B cell (primary cell): ENCODE results near the gene BTF3L4. TPM values are rescaled to one million over a fixed set of nuclear protein-coding genes. Genes with fewer than 3 reads are reported as not detected.

Source experiments
- ATAC-seq: fragments of 200-7000 bp; cut with Tn5 transposase; one replicate; pipeline ENCODE4 v1.10.0; 2021; ENCODE audit warnings: low read depth, mild to moderate bottlenecking, moderate number of reproducible peaks, moderate library complexity
- CTCF ChIA-PET: fragments of 350-600 bp; sonication (Branson Sonifier 250); formaldehyde crosslinking; loops from one replicate; lab custom pipeline; 2021; ENCODE audit warnings: antibody characterized with exemption, inconsistent platforms; lab: Charles Lee
- POLR2A ChIA-PET: fragments of 350-600 bp; sonication (Branson Sonifier 250); formaldehyde crosslinking; loops from one replicate; lab custom pipeline; 2021; ENCODE audit warnings: antibody characterized with exemption; lab: Charles Lee
- DNase-seq: peaks from one replicate; pipeline ENCODE4 v3.0.0; 2013
- H2AFZ ChIP-seq: 2 replicates; pipeline ENCODE4 v1.6.1; 2012; ENCODE audit warnings: mild to moderate bottlenecking, low read depth, low read length; ENCODE audit not compliant: insufficient read depth, poor library complexity, severe bottlenecking
- H3K27ac ChIP-seq, 2 donors: 1 replicate in 1 of 2; 2 replicates in 1 of 2; pipeline ENCODE4 v1.5.1; 2012 to 2013; ENCODE audit warnings: low read length in 2 of 2, mild to moderate bottlenecking in 2 of 2, moderate library complexity in 1 of 2
- H3K27me3 ChIP-seq, 4 experiments: fragments of 200-600 bp in 1 of 4; sonication (generic) in 1 of 4; replicated peaks in 1 of 4; 1 replicate in 2 of 4; 2 replicates in 2 of 4; pipeline versions ENCODE4 v1.6.1 to v1.7.0; 2013 to 2016; ENCODE audit warnings: low read length in 3 of 4, mild to moderate bottlenecking in 2 of 4, mixed read lengths in 1 of 4, moderate library complexity in 1 of 4; ENCODE audit not compliant: insufficient read depth in 4 of 4, control insufficient read depth in 3 of 4; ENCODE audit errors: control extremely low read depth in 1 of 4
- H3K36me3 ChIP-seq, 2 experiments: replicated peaks in 1 of 2; 1 replicate in 1 of 2; 2 replicates in 1 of 2; pipeline versions ENCODE4 v1.6.1 to v1.7.1; 2013; ENCODE audit warnings: low read length in 1 of 2; ENCODE audit not compliant: insufficient read depth in 2 of 2, control insufficient read depth in 1 of 2; ENCODE audit errors: control extremely low read depth in 1 of 2, extremely low read depth in 1 of 2
- H3K4me1 ChIP-seq, 2 donors: fragments of 200-600 bp in 1 of 2; sonication (generic) in 1 of 2; 1 replicate in 1 of 2; 2 replicates in 1 of 2; pipeline versions ENCODE4 v1.5.1 to v1.6.1; 2013 to 2017; ENCODE audit warnings: low read length in 2 of 2; ENCODE audit not compliant: control insufficient read depth in 2 of 2, insufficient read depth in 2 of 2
- H3K4me2 ChIP-seq: replicated peaks from 2 replicates; pipeline ENCODE3; 2012; ENCODE audit warnings: mild to moderate bottlenecking, low read depth, low read length; ENCODE audit not compliant: poor library complexity, severe bottlenecking
- H3K4me3 ChIP-seq, 5 experiments: fragments of 200-600 bp in 1 of 5; sonication (generic) in 1 of 5; 1 replicate in 3 of 5; 2 replicates in 2 of 5; pipeline versions ENCODE4 v1.5.1 to v1.7.0; 2011 to 2016; ENCODE audit warnings: low read length in 4 of 5, mild to moderate bottlenecking in 4 of 5, low read depth in 2 of 5, control low read depth in 1 of 5, moderate library complexity in 1 of 5; ENCODE audit not compliant: insufficient read depth in 1 of 5; ENCODE audit errors: control extremely low read depth in 1 of 5, extremely low read depth in 1 of 5
- H3K79me2 ChIP-seq: fragments of 200-600 bp; sonication (generic); one replicate; pipeline ENCODE4 v1.6.0; 2016; ENCODE audit warnings: low read length; ENCODE audit not compliant: control insufficient read depth, insufficient read depth
- H3K9ac ChIP-seq: fragments of 200-600 bp; sonication (generic); 2 replicates; pipeline ENCODE4 v1.6.1; 2017; ENCODE audit warnings: mild to moderate bottlenecking, low read length, moderate library complexity
- H3K9me3 ChIP-seq, 3 donors: one replicate each; pipeline versions ENCODE4 v1.6.1 to v1.7.1; 2013; ENCODE audit warnings: low read length in 2 of 3; ENCODE audit not compliant: control insufficient read depth in 2 of 3, insufficient read depth in 1 of 3; ENCODE audit errors: control extremely low read depth in 1 of 3
- H4K20me1 ChIP-seq: 2 replicates; pipeline ENCODE4 v1.6.0; 2012; ENCODE audit warnings: mild to moderate bottlenecking, low read length; ENCODE audit not compliant: insufficient read depth, control insufficient read depth, poor library complexity, severe bottlenecking
- H3K27ac Mint-ChIP-seq: one replicate; pipeline ENCODE4 v1.8.0; 2021; ENCODE audit warnings: mixed read lengths
- H3K27me3 Mint-ChIP-seq: one replicate; pipeline ENCODE4 v1.8.0; 2021; ENCODE audit warnings: mixed read lengths
- H3K4me1 Mint-ChIP-seq: one replicate; pipeline ENCODE4 v1.8.0; 2021; ENCODE audit warnings: mixed read lengths
- H3K4me3 Mint-ChIP-seq: one replicate; pipeline ENCODE4 v1.8.0; 2021; ENCODE audit warnings: mixed read lengths
- H3K9me3 Mint-ChIP-seq: one replicate; pipeline ENCODE4 v1.8.0; 2022; ENCODE audit warnings: mixed read lengths; ENCODE audit not compliant: insufficient read depth
- CTCF ChIP-seq: fragments of 200-600 bp; IDR thresholded peaks from one replicate; pipeline ENCODE4 v1.8.0; 2022; ENCODE audit warnings: antibody characterized with exemption, mild to moderate bottlenecking
- EZH2 ChIP-seq: IDR thresholded peaks from 2 replicates; pipeline ENCODE4 v1.6.1; 2012; ENCODE audit warnings: borderline replicate concordance, low read depth, mild to moderate bottlenecking, moderate library complexity, low read length; ENCODE audit not compliant: insufficient read depth, poor library complexity, severe bottlenecking
- WGBS: methylation state at CpG from one replicate; pipeline ENCODE4 v1.1.5; 2013; ENCODE audit warnings: missing lambda C conversion rate; ENCODE audit not compliant: insufficient coverage; 5-methylcytosine and 5-hydroxymethylcytosine counted together
- intact Hi-C: fragments of 100-400 bp; cut with micrococcal nuclease; formaldehyde crosslinking; loops from one replicate; pipeline ENCODE4 v1.10.0; 2022
- polyA plus RNA-seq: library from polyadenylated mRNA; depleted of rRNA; stranded (reverse); fragments of >200 nt; gene quantifications from 2 replicates; pipeline ENCODE4 v1.2.3, GENCODE V29; 2012
- total RNA-seq, 2 donors: library from RNA; stranded (reverse); fragments of 120-200 nt in 1 of 2; gene quantifications; 1 replicate in 1 of 2; 2 replicates in 1 of 2; pipeline versions ENCODE4 v1.2.3 to v1.2.4, GENCODE V29; 2013 to 2022

BTF3L4 gene
- total and polyA plus RNA-seq, 2 donors (not counting 1 experiment from before 2014, with no cell fraction given), result 16.0 to 32.7 TPM

GRCh38 chr1:52037402-52037814, 18.7 kb upstream of the BTF3L4 start:
- intact Hi-C loops, result no loop called here
- ATAC-seq, result no peak
- no peaks in the 10 kb centered on the region for H3K27me3 ChIP-seq
- no peak overlapping the region for H3K4me2 ChIP-seq
- H3K27ac ChIP-seq, result no peak overlapping the region
- DNase-seq, result no peak
- no peaks in the 10 kb centered on the region for H3K9me3 Mint-ChIP-seq
- CTCF ChIA-PET, result interaction anchor here (0.6 to 1.0 kb wide), 2 partner anchors 16 to 143 kb away, joined by 3 read pairs; no protein-coding TSS in a partner anchor
- H3K4me3 Mint-ChIP-seq, result no peak overlapping the region
- POLR2A ChIA-PET, result no interaction called here
- no peak overlapping the region for H3K4me3 ChIP-seq
- no peak overlapping the region for H3K9ac ChIP-seq
- TF ChIP-seq EZH2 (no peak), CTCF (no peak)
- peaks cover 15% of the 10 kb centered on the region for H3K4me1 Mint-ChIP-seq
- H3K27ac Mint-ChIP-seq, result no peak overlapping the region
- no peak overlapping the region for H2AFZ ChIP-seq
- H3K36me3 ChIP-seq, result peaks cover 5 to 17% of the 10 kb centered on the region in 2 experiments
- peaks cover 4 to 12% of the 10 kb centered on the region in 2 donors for H3K4me1 ChIP-seq
- 96% methylated on average over 4 of the region's 5 CpGs for WGBS
- H4K20me1 ChIP-seq, result peaks cover 7% of the 10 kb centered on the region
- no peaks in the 10 kb centered on the region for H3K9me3 ChIP-seq
- H3K27me3 Mint-ChIP-seq, result no peaks in the 10 kb centered on the region
- H3K79me2 ChIP-seq, result peaks cover 11% of the 10 kb centered on the region

- Histone ChIP-seq H3K27ac (no peak overlapping the region), H4K20me1 (peaks cover 2% of the 10 kb centered on the region), H3K36me3 (peaks cover 5 to 17% of the 10 kb centered on the region in 2 experiments), H3K9ac (no peak overlapping the region), H2AFZ (no peak overlapping the region), H3K4me3 (no peak overlapping the region), H3K9me3 (no peaks in the 10 kb centered on the region), H3K79me2 (peaks cover 6% of the 10 kb centered on the region), H3K27me3 (no peaks in the 10 kb centered on the region), H3K4me2 (no peak overlapping the region), H3K4me1 (peaks cover 0 to 7% of the 10 kb centered on the region in 2 donors)
- 83% methylated on average over 1 of the region's 1 CpG for WGBS
- H3K27ac Mint-ChIP-seq, result no peak overlapping the region
- H3K4me1 Mint-ChIP-seq, result peaks cover 11% of the 10 kb centered on the region
- POLR2A ChIA-PET, result no interaction called here
- H3K9me3 Mint-ChIP-seq, result no peaks in the 10 kb centered on the region
- intact Hi-C loops, result no loop called here
- H3K4me3 Mint-ChIP-seq, result no peak overlapping the region
- DNase-seq (no peak), ATAC-seq (no peak)
- CTCF ChIA-PET, result interaction anchor here (0.6 kb wide), 1 partner anchor 257 kb away, joined by 3 read pairs; no protein-coding TSS in a partner anchor
- TF ChIP-seq CTCF (no peak), EZH2 (no peak)
- H3K27me3 Mint-ChIP-seq, result no peaks in the 10 kb centered on the region
These were observed 18.2 kb upstream of the BTF3L4 start for GRCh38 chr1:52037909-52038308.
